NCI-H146 (cell line): ENCODE results near the gene BTBD18.
"Not testable (repeated sequence)": the region's sequence is repeated elsewhere in the genome, so short reads cannot be mapped to it uniquely, and the experiment has no call there.

Experiments used
- DNase-seq: peaks from one replicate; lab custom pipeline; 2025; lab: John Stamatoyannopoulos, UW

The BTBD18 gene

DNA sequence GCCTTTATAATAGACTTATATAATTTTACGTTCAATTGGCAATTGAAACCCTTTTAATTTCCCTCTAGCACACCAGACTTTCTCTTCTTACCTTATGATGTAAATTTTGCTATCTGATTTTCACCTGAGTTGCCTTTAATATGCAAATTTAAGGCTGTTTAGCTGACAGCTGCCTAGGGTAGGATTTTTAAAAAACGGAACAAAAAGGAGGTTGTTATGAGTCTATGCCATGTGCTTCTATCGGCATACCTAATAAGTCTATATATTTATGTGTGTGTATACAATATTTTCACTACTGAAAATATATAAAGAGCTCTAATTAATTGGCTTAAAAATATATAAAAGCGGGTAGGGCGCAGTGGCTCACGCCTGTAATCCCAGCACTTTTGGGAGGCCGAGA lies 22.1 kb downstream of the BTBD18 start:
- no peak for DNase-seq

DNA sequence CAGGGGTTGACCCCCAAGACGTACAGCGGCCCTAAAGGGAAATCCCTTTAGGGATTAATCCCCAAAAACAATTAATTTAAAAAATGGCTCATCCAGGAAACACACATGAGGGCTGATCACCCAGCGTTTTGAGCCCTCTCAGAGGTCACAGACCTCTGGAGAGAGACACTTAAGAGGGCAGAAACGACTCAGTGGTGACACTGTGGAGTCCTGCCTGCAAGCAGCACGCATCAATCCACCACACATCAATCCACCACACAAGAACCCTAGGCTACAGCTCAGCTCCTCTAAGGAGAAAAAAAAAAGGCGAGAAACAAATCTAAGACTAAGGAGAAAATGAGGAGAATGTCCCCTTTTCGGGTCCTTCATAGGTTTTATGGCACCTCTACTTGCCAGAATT lies 22.8 kb downstream of the BTBD18 start:
- no peak for DNase-seq

DNA sequence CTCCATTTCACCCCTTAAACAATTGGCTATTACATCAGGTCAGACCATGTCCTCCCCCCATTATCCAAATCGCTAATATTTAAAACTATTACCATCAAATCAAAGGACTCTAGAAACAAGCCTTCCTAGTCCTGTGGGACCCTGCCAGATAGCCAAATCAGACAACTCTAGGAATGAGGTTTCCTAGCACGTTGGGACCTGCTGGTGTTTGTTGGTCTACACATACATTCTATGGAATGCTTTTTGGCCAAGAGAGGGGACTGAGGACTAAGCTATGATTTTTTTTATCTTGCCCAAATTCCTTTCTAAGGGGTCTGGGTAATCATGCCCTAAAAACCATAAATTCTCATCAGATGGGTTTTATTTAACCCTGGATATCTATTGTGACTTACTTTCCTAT lies 24.4 kb downstream of the BTBD18 start:
- no peak for DNase-seq

DNA sequence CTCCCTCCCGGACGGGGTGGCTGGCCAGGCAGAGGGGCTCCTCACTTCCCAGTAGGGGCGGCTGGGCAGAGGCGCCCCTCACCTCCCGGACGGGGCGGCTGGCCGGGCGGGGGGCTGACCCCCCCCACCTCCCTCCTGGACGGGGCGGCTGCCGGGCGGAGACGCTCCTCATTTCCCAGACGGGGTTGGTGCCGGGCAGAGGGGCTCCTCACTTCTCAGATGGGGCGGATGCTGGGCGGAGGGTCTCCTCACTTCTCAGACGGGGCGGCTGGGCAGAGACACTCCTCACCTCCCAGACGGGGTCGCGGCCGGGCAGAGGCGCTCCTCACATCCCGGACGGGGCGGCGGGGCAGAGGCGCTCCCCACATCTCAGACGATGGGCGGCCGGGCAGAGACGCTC lies 34.9 kb downstream of the BTBD18 start:
- not testable (repeated sequence) for DNase-seq

DNA sequence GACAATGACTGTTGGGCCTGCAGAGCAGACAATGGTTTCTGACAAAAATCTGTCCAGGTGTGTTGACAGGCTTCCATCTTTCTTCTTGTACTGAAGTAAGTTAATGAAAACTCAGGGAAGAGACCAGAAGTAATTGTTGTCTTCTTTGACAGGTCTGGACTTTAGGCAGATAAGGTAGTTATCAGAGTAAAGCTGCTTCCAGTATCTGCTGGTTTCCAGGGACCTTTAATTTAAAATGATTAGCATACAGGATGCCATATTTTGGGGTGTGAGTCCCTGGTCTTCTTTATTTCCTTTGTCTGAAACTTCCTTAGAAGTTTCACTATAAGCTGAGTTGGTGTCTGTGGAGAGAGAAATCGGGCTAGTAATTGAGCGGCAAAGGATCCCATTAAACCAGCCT lies 37.8 kb downstream of the BTBD18 start:
- no peak for DNase-seq

DNA sequence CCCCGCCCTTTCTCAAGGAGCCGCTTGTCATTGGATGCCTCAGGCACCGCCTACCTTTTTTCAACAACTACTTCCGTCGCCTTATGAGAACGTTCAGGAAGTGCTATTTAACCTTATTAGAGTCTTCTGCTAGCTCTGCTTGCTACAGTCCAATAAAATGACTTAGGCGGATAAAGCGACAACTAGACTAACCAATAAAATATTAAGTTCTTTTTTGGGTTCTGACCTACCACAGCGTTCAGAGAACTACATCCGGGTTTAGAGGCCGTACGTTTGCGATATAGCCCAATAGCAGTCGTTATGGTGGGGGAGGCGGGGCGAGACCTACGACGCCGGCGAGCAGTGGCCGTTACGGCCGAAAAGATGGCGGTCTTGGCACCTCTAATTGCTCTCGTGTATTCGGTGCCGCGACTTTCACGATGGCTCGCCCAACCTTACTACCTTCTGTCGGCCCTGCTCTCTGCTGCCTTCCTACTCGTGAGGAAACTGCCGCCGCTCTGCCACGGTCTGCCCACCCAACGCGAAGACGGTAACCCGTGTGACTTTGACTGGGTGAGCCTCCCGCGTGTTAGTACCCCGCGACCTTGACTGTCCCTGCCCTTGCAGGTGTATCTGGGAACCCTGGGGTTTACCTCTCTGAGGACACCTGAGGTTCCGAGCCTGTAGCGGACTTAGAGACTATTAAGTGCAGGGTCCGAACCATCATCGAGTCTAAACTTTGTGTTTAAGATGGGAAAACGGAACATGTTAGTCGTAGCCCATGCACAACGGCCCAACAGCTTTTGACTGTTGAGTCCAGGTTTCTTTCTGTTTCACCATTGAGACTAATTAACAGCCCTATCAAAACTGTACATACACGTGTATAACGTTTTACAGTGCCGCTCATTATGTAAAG lies 39.1 kb downstream of the BTBD18 start, which contains the start of gene TMX2:
TSS of gene TMX2 (plus strand) at position 338 of the 895 bp plus-strand sequence. CDS start at position 364, 26 bp downstream.
- DNase-seq = peak; percentile 98

DNA sequence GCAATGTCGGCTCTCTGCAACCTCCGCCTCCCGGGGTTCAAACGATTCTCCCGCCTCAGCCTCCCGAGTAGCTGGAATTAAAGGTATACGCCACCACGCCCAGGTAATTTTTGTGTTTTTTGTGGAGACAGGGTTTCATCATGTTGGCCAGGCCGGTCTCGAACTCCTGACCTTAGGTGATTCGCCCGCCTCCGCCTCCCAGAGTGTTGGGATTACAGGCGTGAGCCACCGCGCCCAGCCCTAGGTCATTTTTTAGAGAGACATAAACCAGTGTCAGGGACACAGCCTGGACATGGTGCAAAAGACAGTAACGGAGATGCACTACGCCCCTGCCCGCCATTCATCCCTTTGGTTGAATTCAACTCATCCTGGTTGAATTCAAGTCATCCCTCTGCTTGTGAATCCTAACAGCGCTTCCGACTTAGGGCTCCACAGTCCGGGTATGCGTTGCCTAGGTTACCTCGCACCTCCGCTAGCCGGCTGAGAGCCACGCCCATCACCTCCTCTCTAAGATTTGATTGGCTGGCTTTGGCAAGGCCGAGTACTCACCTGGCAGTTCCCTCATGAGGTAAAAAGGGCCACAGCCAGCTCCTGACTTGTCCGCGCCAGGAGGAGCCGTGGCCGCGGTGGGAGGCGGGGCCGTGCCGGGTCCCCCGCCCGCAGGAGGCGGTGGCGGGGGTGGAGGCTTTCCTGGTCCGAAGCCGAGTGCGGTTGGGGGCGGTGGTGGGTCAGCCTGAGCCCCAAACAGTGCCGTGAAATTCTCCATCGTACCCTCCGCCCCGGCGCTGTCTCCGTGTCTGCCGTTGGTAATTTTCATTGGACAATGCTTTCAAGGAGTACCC lies 40.0 kb downstream of the BTBD18 start, which contains the start of gene MED19:
TSS of gene MED19 (minus strand) at position 802 of the 842 bp plus-strand sequence. CDS start at position 766, 36 bp downstream.
- peak; percentile 98 for DNase-seq

DNA sequence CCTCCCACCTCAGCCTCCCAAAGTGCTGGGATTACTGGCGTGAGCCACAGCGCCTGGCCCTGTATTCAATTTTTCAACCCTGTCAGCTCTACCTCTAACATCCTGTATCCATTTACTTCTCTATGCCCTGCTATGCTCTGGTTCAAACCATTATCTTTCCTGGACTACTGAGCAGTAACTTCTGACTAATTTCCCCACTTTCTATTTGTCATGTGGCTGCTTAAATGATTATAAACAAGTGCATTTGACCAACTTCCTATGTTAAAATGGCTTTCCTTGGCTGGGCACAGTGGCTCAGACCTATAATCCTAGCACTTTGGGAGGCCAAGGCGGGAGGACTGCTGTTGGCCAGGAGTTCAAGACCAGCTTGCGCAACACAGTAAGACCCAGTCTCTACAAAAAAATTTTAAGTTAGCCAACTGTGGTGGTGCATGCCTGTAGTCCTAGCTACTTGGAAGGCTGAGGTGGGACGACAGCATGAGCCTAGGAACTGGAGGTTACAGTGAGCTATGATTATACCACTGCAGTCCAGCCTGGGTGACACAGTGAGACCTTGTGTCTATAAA lies 41.7 kb downstream of the BTBD18 start:
- no peak for DNase-seq

DNA sequence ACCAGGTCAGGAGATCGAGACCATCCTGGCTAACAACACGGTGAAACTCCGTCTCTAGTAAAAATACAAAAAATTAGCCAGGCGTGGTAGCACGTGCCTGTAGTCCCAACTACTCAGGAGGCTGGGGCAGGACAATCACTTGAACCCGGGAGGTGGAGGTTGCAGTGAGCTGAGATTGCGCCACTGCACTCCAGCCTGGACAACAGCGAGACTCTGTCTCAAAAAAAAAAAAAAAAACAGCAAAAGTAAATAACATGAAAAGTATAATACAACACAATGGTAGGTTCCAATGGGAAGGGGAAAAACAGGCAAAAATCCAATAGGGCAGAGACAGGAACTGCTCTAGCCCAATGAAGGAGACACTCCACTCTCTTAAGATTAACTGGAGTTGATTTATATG lies 46.2 kb downstream of the BTBD18 start:
- DNase-seq = not testable (repeated sequence)

DNA sequence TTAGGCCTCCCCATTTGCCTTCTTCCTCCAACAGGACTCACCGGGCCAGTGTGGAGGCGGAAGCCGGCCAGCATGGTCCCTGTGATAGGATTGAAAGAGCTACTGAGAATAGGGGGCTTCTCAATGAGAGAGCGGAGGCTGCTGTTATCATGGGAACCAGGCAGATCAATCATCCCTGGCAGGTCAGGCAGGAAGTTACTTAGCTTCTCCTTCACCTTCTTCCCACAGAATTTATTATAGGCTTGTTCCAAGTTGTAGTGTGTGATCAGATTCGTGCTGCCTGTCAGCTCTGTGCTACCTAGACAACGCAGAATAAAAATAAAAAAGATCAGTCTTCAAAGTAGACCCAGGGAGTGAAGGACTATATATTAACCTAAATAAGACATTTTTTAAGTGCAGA lies 46.7 kb downstream of the BTBD18 start:
- DNase-seq = no peak

DNA sequence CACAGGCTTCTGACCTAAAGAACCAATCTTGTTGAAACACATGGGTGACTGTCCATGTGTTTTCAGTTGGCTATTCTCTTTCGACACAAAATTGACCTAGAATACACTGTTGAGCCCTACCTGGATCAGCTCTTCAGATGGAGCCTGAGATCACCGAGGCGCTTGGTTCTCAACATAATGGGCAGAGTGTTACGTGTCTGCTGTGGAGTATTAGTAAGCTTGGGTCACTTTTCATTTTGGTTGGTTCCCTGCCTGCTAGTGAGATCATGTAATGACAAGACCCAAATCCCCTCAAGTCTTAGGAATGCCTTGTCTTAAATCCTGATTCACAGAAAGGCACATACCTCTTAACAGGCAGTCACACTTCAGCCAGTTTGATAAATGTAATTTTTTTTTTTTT lies 48.3 kb downstream of the BTBD18 start:
- no peak for DNase-seq

DNA sequence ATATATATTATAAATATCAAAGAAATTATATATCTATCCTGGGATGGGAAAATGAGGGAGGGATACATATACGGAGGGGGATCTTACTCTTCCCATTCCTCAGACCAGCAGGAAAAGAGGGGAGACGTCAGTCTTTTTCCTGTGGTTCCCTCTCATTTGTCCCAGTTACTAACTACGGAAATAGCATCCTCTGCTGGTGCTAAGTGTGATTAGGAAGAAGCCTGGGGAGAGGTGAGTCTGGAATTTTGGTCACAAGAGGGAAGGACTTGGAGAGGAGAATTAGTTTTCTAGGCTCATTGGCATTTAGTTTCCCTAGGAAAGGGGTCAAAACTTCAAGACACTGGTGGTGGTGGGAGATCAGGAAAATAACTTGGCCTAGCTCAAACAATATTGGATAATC lies 51.2 kb downstream of the BTBD18 start:
- DNase-seq = no peak

DNA sequence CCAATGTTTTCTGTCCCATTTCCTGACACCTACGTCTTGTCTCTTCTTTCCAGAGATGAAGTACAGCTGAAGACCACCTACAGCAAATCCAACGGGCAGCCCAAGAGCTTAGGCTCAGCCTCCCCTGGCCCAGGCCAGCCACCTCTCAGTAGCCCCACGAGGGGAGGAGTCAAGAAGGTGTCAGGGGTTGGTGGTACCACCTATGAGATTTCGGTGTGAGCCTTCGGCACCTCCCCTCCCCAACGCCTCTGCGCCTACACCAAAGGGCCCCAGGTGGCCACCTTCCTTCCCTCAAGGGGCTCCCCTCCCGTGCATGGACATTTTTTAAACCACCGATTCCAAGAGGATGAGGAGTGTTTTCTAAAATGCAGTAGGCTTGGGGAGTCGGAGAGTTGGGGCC lies 51.8 kb downstream of the BTBD18 start:
- DNase-seq = no peak

DNA sequence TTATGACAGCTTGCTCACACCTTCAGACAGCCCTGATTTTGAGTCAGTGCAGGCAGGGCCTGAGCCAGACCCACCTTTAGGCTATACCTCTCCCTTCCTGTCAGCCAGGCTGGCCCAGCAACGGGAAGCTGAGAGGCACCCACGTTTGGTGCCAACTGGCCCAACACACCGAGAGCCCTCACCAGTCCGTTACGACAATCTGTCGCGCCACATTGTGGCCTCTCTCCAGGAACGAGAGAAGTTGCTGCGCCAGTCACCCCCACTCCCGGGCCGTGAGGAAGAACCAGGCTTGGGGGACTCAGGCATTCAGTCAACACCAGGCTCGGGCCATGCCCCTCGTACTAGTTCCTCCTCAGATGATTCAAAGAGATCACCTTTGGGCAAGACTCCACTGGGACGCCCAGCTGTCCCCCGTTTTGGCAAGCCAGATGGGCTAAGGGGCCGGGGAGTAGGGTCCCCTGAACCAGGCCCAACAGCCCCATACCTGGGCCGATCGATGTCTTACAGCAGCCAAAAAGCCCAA lies 52.7 kb downstream of the BTBD18 start:
- DNase-seq = no peak
